Pancreas (tissue), 10 donors: ENCODE results near the gene PRAF2. TPM values are rescaled to one million over a fixed set of nuclear protein-coding genes. Genes with fewer than 3 reads are reported as not detected.

Experiments
- ATAC-seq, 4 donors: fragments of 200-7000 bp; cut with Tn5 transposase; one replicate each; pipeline versions ENCODE4 v1.8.0 to v1.9.1; 2020; ENCODE audit warnings: mild to moderate bottlenecking in 4 of 4, moderate library complexity in 4 of 4
- DNase-seq, 6 donors: peaks; one replicate each; pipeline ENCODE4 v3.0.0-alpha.2; 2020
- FAIRE-seq: peaks from 2 replicates; lab custom pipeline; 2012; peaks lifted over from hg19 to GRCh38; lab: Jason Lieb, UNC
- H3K27ac ChIP-seq, 4 donors: fragments of 200-600 bp; sonication (generic); 1 replicate in 3 of 4; 2 replicates in 1 of 4; pipeline versions ENCODE4 v1.5.0 to v1.8.0; 2020
- H3K27me3 ChIP-seq, 4 donors: fragments of 200-600 bp; one replicate each; pipeline ENCODE4 v1.8.0; 2021
- H3K36me3 ChIP-seq, 3 donors: fragments of 200-600 bp; sonication (generic) in 1 of 3; one replicate each; pipeline versions ENCODE4 v1.5.0 to v1.8.0; 2020 to 2021
- H3K4me1 ChIP-seq, 3 donors: fragments of 200-600 bp; one replicate each; pipeline ENCODE4 v1.8.0; 2021
- H3K4me3 ChIP-seq, 4 donors: fragments of 200-600 bp; sonication (generic) in 2 of 4; one replicate each; pipeline versions ENCODE4 v1.5.0 to v1.8.0; 2020 to 2021
- H3K9me3 ChIP-seq, 4 donors: fragments of 200-600 bp; one replicate each; pipeline ENCODE4 v1.8.0; 2021
- WGBS, 2 donors: extraction: QIAGEN DNeasy Blood & Tissue Kit; methylation state at CpG; one replicate each; pipeline ENCODE4 v1.1.7; 2013; 5-methylcytosine and 5-hydroxymethylcytosine counted together
- intact Hi-C, 3 donors: fragments of 100-400 bp; cut with DNase I; formaldehyde crosslinking; loops; one replicate each; pipeline versions ENCODE4 v1.11.1 to v1.14.2; 2022
- polyA plus RNA-seq, 2 donors: library from polyadenylated mRNA; stranded (reverse); fragments of 200-250 nt; gene quantifications; one replicate each; pipeline ENCODE4 v1.2.3, GENCODE V29; 2013
- total RNA-seq, 6 donors: library from RNA; stranded (reverse); fragmentation: NEBNext Ultra II Directional in 4 of 6; extraction: Animal tissue kit (Norgen Biotek cat#: 25700) in 4 of 6; gene quantifications; one replicate each; pipeline versions ENCODE4 v1.2.1 to v1.2.4, GENCODE V29; 2021 to 2023
- TF ChIP-seq, protein P1 (sequence below), 4 donors: fragments of 200-600 bp; sonication (generic) in 3 of 4; IDR thresholded peaks; one replicate each; pipeline versions ENCODE4 v1.5.0 to v1.8.0; 2021; ENCODE audit warnings: antibody characterized with exemption in 4 of 4
- donor health status: healthy with polysubstance abuse.
- donor health status: DM: no; HTN: no; CAD: no; lungs with moderate emphysema.
- donor health status: DM: no; HTN: no; CAD: no.
- donor health status: control.
- donor health status: control.
- donor health status: Bipolar disorder and iron deficiency.
- donor health status: DM: yes; HTN: yes; CAD: no.
- donor health status: DM: no; HTN: no; CAD: no.
- donor health status: DM: no; HTN: no; CAD: no.
- donor health status: DM: yes; HTN: yes; CAD: no.

The PRAF2 gene
- total and polyA plus RNA-seq, 8 donors = 1.3 to 15.8 (median 5.1) TPM

DNA sequence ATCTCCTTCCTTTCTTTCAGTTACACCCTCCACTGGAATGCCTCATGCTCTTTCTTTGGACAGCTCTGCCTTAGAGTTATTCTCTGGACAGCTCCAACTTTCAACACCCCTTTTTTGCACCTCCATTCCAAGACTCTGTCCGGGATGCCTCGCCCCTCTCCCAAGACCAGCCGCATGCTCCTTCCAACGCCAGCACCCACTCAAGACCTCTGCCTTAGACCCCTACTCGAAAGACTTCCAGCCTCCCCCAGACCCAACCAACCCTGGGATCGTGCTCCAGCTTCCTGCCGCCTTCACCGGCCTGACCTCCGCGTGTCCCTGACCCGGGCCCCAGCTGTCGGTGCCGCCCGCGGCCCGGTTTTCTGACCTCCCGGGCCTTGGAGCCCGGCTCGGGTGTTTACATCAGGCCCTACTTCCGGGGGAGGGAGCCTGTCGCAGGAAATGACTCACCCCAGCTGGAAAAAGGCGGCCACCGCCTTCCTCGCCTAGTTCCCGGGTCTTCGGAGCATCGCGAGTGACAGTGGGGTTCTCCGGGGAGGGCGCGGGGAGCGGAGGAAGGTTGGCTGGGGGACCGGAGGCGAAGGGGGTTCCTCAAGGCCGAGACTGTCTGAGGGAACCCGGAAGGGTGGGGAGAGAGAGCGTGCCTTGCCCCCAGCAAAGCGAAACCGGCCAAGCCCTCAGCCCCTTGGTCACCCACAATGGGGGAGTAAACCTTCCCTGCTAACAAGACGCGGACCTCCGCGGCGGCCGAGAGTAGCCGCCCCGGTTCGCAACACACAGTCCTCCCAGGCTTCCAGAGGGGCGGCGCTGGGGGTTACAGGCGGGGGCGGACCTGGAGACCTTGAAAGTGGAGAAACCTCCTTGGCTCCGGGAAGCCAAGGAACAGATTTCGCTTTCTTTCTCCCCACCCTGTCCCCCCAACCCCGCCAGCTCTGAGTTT, 6.0 kb upstream of the PRAF2 start, which contains the start of gene WDR45:
Gene WDR45 (minus strand): TSS at position 399 of the 940 bp plus-strand sequence. CDS start 1,792 bp downstream, outside the sequence.
- no peak for FAIRE-seq
- 0 to 31% methylated on average over 54 to 55 of the region's 55 CpGs for WGBS, 2 donors

DNA sequence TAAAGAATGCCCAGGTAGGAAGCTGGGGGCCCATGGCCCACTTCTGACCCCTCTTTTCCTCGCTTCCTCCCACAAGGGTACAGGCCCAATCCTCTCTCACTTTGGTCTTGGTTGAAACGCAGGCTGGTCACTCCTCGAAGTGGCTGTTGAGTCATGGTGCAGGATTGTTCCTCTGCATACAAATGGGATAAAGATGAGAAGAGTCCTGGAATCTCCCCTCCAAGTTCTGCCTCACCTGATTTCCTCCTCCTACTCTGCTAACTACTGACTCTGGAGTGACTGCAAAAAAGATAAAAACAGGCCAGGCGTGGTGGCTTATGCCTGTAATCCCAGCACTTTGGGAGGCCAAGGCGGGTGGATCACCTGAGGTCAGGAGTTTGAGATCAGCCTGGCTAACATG, 4.1 kb upstream of the PRAF2 start:
- TF ChIP-seq, protein P1, sequence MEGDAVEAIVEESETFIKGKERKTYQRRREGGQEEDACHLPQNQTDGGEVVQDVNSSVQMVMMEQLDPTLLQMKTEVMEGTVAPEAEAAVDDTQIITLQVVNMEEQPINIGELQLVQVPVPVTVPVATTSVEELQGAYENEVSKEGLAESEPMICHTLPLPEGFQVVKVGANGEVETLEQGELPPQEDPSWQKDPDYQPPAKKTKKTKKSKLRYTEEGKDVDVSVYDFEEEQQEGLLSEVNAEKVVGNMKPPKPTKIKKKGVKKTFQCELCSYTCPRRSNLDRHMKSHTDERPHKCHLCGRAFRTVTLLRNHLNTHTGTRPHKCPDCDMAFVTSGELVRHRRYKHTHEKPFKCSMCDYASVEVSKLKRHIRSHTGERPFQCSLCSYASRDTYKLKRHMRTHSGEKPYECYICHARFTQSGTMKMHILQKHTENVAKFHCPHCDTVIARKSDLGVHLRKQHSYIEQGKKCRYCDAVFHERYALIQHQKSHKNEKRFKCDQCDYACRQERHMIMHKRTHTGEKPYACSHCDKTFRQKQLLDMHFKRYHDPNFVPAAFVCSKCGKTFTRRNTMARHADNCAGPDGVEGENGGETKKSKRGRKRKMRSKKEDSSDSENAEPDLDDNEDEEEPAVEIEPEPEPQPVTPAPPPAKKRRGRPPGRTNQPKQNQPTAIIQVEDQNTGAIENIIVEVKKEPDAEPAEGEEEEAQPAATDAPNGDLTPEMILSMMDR (IDR thresholded peaks at IDR 0.05) = no peak
- no peak for FAIRE-seq
- no peak for DNase-seq
- WGBS, 2 donors = 75 to 81% methylated on average over 5 of the region's 5 CpGs
- Histone ChIP-seq H3K4me1 (no peaks in the 10 kb centered on the region), H3K27ac (no peak overlapping the region), H3K4me3 (no peak overlapping the region), H3K36me3 (no peaks in the 10 kb centered on the region), H3K9me3 (no peaks in the 10 kb centered on the region), H3K27me3 (no peaks in the 10 kb centered on the region)
- intact Hi-C loops = no loop called here
- no peak for ATAC-seq

More for the DNA sequence above, 6.0 kb upstream of the PRAF2 start, which contains the start of gene WDR45:
- Histone ChIP-seq H3K4me3 (peak within 1 kb of the TSS; percentile 25 to 55 (median 41)), H3K27ac (peak within 1 kb of the TSS; percentile 77 to 93 (median 89)), H3K27me3 (no peaks in the 10 kb centered on the region), H3K9me3 (no peaks in the 10 kb centered on the region), H3K36me3 (no peaks in the 10 kb centered on the region), H3K4me1 (no peaks in the 10 kb centered on the region)
- intact Hi-C loops = no loop called here
- TF ChIP-seq, protein P1 (IDR thresholded peaks at IDR 0.05) = no peak
- ATAC-seq (peak; percentile 91 to 95 (median 94)), DNase-seq (peak; percentile 64 to 88 (median 70))

DNA sequence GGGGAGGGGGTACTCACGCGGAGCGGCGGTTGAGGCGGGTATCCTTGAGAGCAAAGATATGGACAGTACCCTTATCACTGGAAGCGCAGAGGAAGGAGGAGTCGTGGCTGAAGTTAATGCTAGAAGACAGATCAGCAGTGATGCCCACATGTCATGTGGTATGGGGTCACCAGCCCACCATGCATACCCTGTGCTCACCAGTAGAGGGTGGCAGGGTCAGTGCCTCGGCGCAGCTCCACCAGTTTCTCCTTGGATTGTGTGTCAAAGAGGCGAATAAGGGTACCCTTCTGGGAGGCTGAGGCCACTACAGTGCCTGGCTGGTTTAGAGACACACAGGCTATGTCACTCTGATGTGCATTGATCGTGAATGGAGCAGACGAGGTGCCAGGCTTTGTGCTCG, 1.5 kb upstream of the PRAF2 start:
- 85 to 86% methylated on average over 13 of the region's 13 CpGs for WGBS, 2 donors
- TF ChIP-seq, protein P1 (IDR thresholded peaks at IDR 0.05) = no peak
- Histone ChIP-seq H3K4me1 (no peaks in the 10 kb centered on the region), H3K9me3 (no peaks in the 10 kb centered on the region), H3K27ac (no peak overlapping the region), H3K4me3 (no peak overlapping the region), H3K27me3 (no peaks in the 10 kb centered on the region), H3K36me3 (no peaks in the 10 kb centered on the region)
- FAIRE-seq (no peak), ATAC-seq (no peak), DNase-seq (no peak)
- intact Hi-C loops = no loop called here

DNA sequence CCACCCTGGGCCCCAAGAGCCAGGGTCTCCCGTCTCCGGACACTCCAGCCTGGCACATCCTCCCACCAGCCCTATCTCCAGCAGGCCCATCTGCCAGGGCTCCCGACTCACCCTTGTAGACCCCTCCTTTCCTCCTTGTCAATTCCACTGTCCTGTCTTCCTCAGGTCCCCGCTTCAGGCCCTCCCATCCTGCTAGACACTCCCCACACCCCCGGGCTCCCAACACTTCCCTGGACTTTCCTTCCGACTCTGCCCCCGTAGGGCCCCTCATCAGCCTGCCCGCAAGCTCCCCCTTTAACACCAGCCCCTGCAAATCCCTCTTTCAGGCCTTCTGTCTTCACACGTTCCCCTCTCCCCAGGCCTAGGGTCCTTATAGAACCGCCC, 1.1 kb downstream of the PRAF2 start:
- no peak for FAIRE-seq
- Histone ChIP-seq H3K27ac (no peak overlapping the region), H3K27me3 (no peaks in the 10 kb centered on the region), H3K4me1 (no peaks in the 10 kb centered on the region), H3K36me3 (no peaks in the 10 kb centered on the region), H3K4me3 (peak overlapping the region in 1 of 4 donors; percentile 44), H3K9me3 (no peaks in the 10 kb centered on the region)
- TF ChIP-seq, protein P1 (IDR thresholded peaks at IDR 0.05) = no peak
- 52 to 59% methylated on average over 9 to 10 of the region's 10 CpGs for WGBS, 2 donors
- no peak for DNase-seq
- ATAC-seq = no peak
- intact Hi-C loops = no loop called here
